ENCODE results near the gene CEP55. TPM values are rescaled to one million over a fixed set of nuclear protein-coding genes. Genes with fewer than 3 reads are reported as not detected.

Gene CEP55
- total RNA-seq, 1 donor from 2014 or later: 1.4 TPM

- ATAC-seq: no peak
- Histone ChIP-seq H3K27me3 (ENCODE audit: low read depth) (peaks cover 39% of the 10 kb centered on the region), H3K4me3 (peak overlapping the region; percentile 48), H3K27ac (peak overlapping the region; percentile 34), H3K36me3 (no peaks in the 10 kb centered on the region), H3K4me1 (peaks cover 16% of the 10 kb centered on the region), H3K9me3 (no peaks in the 10 kb centered on the region)
- no peak for TF ChIP-seq CTCF (IDR thresholded peaks at IDR 0.05)
- intact Hi-C loops (cut with DNase I): no loop called here
- DNase-seq: no peak
Observed at GRCh38 chr10:93567277-93568104, 71.1 kb downstream of the CEP55 start.

GRCh38 chr10:93568105-93568390 is 71.6 kb downstream of the CEP55 start:
- H3K27me3 ChIP-seq (ENCODE audit: low read depth): peaks cover 39% of the 10 kb centered on the region
- no peak for TF ChIP-seq CTCF (IDR thresholded peaks at IDR 0.05)
- no peak overlapping the region for H3K27ac ChIP-seq
- intact Hi-C loops (cut with DNase I): no loop called here
- no peaks in the 10 kb centered on the region for H3K9me3 ChIP-seq
- no peak for ATAC-seq
- no peak for DNase-seq
- H3K36me3 ChIP-seq: no peaks in the 10 kb centered on the region
- peaks cover 22% of the 10 kb centered on the region for H3K4me1 ChIP-seq
- peak overlapping the region; percentile 48 for H3K4me3 ChIP-seq

GRCh38 chr10:93570383-93570782 is 74.0 kb downstream of the CEP55 start:
- H3K27me3 ChIP-seq (ENCODE audit: low read depth): peaks cover 41% of the 10 kb centered on the region
- H3K4me3 ChIP-seq: no peak overlapping the region
- intact Hi-C loops (cut with DNase I): no loop called here
- no peak for TF ChIP-seq CTCF (IDR thresholded peaks at IDR 0.05)
- H3K9me3 ChIP-seq: no peaks in the 10 kb centered on the region
- H3K4me1 ChIP-seq: peaks cover 28% of the 10 kb centered on the region
- ATAC-seq: no peak
- no peak for DNase-seq
- no peak overlapping the region for H3K27ac ChIP-seq
- no peaks in the 10 kb centered on the region for H3K36me3 ChIP-seq

- no peak for ATAC-seq
- Histone ChIP-seq H3K27ac (no peak overlapping the region), H3K27me3 (ENCODE audit: low read depth) (peaks cover 26% of the 10 kb centered on the region)
Observed at GRCh38 chr10:93572606-93573005, 76.2 kb downstream of the CEP55 start.

GRCh38 chr10:93573051-93573909 is 76.9 kb downstream of the CEP55 start:
- H3K4me3 ChIP-seq: no peak overlapping the region
- no peak for TF ChIP-seq CTCF (IDR thresholded peaks at IDR 0.05)
- no peak overlapping the region for H3K27ac ChIP-seq
- H3K36me3 ChIP-seq: no peaks in the 10 kb centered on the region
- DNase-seq (peak; percentile 64), ATAC-seq (peak; percentile 68 to 72)
- intact Hi-C loops (cut with DNase I): no loop called here
- H3K9me3 ChIP-seq: no peaks in the 10 kb centered on the region
- peaks cover 19% of the 10 kb centered on the region for H3K27me3 ChIP-seq (ENCODE audit: low read depth)
- H3K4me1 ChIP-seq: peaks cover 14% of the 10 kb centered on the region

More at GRCh38 chr10:93572606-93573005, 76.2 kb downstream of the CEP55 start:
- no peaks in the 10 kb centered on the region for H3K36me3 ChIP-seq
- H3K4me1 ChIP-seq: peaks cover 14% of the 10 kb centered on the region
- H3K9me3 ChIP-seq: no peaks in the 10 kb centered on the region
- intact Hi-C loops (cut with DNase I): no loop called here
- no peak for TF ChIP-seq CTCF (IDR thresholded peaks at IDR 0.05)
- no peak overlapping the region for H3K4me3 ChIP-seq
- DNase-seq: no peak
